ENCODE measurements around the gene FAM50A. TPM values are rescaled to one million over a fixed set of nuclear protein-coding genes. Genes with fewer than 3 reads are reported as not detected.

Gene FAM50A
- total and polyA plus RNA-seq, 2 donors (not counting 1 experiment from before 2014, with no cell fraction given): 44.5 to 79.8 TPM

DNA sequence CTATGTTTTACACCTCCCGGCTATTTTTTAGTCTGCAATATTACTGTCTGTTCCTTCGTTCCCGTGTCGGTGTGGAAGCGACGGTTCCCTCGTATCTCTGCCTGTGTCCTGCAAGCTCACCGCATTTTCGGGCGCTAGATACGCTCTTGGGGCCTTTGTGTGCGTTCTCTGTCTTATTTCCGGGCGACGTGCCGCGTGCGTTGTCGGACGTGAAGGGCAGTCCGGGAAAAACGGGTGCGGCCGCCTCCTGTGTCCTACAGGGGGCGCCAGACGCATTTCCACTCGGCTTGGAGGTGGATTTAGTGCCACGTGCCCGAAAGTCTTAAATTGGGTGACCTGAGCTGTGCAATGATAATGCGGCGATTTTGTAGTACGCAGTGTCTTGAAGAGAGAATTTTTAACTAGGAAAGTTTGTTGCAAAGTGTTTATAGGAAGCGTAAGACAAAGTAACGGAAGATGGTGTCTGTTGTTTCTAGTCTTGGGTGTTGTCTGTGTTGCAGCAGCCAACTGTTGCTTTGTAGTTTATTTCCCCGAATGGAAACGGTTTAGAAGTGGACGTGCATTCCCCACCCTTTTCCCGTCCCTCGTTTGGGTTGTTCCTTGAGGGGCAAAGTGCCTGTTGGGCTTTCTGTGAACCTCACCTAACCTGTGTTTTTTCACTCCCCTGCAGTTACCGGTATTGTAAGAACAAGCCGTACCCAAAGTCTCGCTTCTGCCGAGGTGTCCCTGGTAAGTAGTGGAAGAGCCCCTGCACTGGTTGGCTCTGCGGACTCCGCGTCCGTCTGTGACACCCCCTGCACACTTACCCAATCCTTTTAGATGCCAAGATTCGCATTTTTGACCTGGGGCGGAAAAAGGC lies 45.0 kb upstream of the FAM50A start:
- intact Hi-C loops (cut with micrococcal nuclease): loop anchor here (5.0 kb wide), 2 partner anchors 93 to 118 kb away; partner anchors contain the start of genes FAM3A and SLC10A3
- ChIA-PET POLR2A (interaction anchor here (0.7 to 3.4 kb wide), 17 partner anchors 11 to 472 kb away, joined by 3 to 31 read pairs (median 6); partner anchors contain the start of genes ARHGAP4, ATP6AP1, DNASE1L1 and EMD), CTCF (interaction anchor here (0.6 to 3.2 kb wide), 14 partner anchors 11 to 134 kb away, joined by 3 to 17 read pairs (median 4); partner anchors contain the start of genes DNASE1L1, FAM3A, FLNA and SLC10A3)
- Mint-ChIP-seq H3K9me3 (ENCODE audit: insufficient read depth) (no peaks in the 10 kb centered on the region), H3K27me3 (no peaks in the 10 kb centered on the region), H3K4me3 (peak overlapping the region; percentile 99), H3K27ac (peak overlapping the region; percentile 99), H3K4me1 (peaks cover 17% of the 10 kb centered on the region)
- Histone ChIP-seq H3K79me2 (ENCODE audit: control insufficient read depth, insufficient read depth, low read length) (no peaks in the 10 kb centered on the region), H3K27me3 (replicated peaks in 1 of 4; ENCODE audit: control extremely low read depth in 1 of 4, control insufficient read depth in 3 of 4, insufficient read depth in 4 of 4, low read length in 3 of 4) (no peaks in the 10 kb centered on the region), H3K4me3 (ENCODE audit: control extremely low read depth in 1 of 5, extremely low read depth in 1 of 5, insufficient read depth in 1 of 5, low read depth in 2 of 5, low read length in 4 of 5) (peak overlapping the region; percentile 63 to 96 (median 78)), H3K4me1 (ENCODE audit: control insufficient read depth in 2 of 2, insufficient read depth in 2 of 2, low read length in 2 of 2) (peaks cover 12 to 20% of the 10 kb centered on the region in 2 donors), H4K20me1 (ENCODE audit: control insufficient read depth, insufficient read depth, low read length, poor library complexity, severe bottlenecking) (peaks cover 30% of the 10 kb centered on the region), H3K27ac (ENCODE audit: low read length in 2 of 2) (peak overlapping the region; percentile 99 to 100), H3K4me2 (replicated peaks; ENCODE audit: low read depth, low read length, poor library complexity, severe bottlenecking) (peak overlapping the region; percentile 81), H3K36me3 (replicated peaks in 1 of 2; ENCODE audit: control extremely low read depth in 1 of 2, control insufficient read depth in 1 of 2, extremely low read depth in 1 of 2, insufficient read depth in 2 of 2, low read length in 1 of 2) (peaks cover 0 to 24% of the 10 kb centered on the region in 2 experiments), H3K9ac (ENCODE audit: low read length) (peak overlapping the region; percentile 86), H3K9me3 (ENCODE audit: control extremely low read depth in 1 of 3, control insufficient read depth in 2 of 3, insufficient read depth in 1 of 3, low read length in 2 of 3) (no peaks in the 10 kb centered on the region), H2AFZ (ENCODE audit: insufficient read depth, low read depth, low read length, poor library complexity, severe bottlenecking) (no peak overlapping the region)
- no peak for TF ChIP-seq EZH2 (IDR thresholded peaks at IDR 0.05; ENCODE audit: borderline replicate concordance, insufficient read depth, low read depth, low read length, poor library complexity, severe bottlenecking)
- TF ChIP-seq, protein P1, sequence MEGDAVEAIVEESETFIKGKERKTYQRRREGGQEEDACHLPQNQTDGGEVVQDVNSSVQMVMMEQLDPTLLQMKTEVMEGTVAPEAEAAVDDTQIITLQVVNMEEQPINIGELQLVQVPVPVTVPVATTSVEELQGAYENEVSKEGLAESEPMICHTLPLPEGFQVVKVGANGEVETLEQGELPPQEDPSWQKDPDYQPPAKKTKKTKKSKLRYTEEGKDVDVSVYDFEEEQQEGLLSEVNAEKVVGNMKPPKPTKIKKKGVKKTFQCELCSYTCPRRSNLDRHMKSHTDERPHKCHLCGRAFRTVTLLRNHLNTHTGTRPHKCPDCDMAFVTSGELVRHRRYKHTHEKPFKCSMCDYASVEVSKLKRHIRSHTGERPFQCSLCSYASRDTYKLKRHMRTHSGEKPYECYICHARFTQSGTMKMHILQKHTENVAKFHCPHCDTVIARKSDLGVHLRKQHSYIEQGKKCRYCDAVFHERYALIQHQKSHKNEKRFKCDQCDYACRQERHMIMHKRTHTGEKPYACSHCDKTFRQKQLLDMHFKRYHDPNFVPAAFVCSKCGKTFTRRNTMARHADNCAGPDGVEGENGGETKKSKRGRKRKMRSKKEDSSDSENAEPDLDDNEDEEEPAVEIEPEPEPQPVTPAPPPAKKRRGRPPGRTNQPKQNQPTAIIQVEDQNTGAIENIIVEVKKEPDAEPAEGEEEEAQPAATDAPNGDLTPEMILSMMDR (IDR thresholded peaks at IDR 0.05): peak; percentile 76
- peak; percentile 35 for ATAC-seq (ENCODE audit: low read depth)
- peak; percentile 88 for DNase-seq
- 2% methylated on average over 34 of the region's 49 CpGs for WGBS (ENCODE audit: insufficient coverage)

All from B cell (primary cell).